Common myeloid progenitor, CD34-positive (primary cell): ENCODE results near the gene CCDC40.
A peak's percentile ranks its signal among the peaks of the same experiment; 100 is the strongest.

Source experiments
- CTCF ChIA-PET: fragments of 350-600 bp; sonication (Branson Sonifier 250); formaldehyde crosslinking; loops from one replicate; lab custom pipeline; 2021; ENCODE audit warnings: antibody characterized with exemption; lab: Charles Lee
- POLR2A ChIA-PET: fragments of 350-600 bp; sonication (Branson Sonifier 250); formaldehyde crosslinking; loops from one replicate; lab custom pipeline; 2021; ENCODE audit warnings: antibody characterized with exemption; lab: Charles Lee
- DNase-seq, 3 donors: peaks; one replicate each; pipeline versions ENCODE4 v3.0.0 to v3.0.0-alpha.2; 2013
- H3K27ac ChIP-seq, 2 experiments: 1 replicate in 1 of 2; 2 replicates in 1 of 2; pipeline ENCODE4 v1.7.0; 2013; ENCODE audit warnings: inconsistent platforms in 2 of 2, low read length in 2 of 2, mild to moderate bottlenecking in 2 of 2, low read depth in 1 of 2, moderate library complexity in 1 of 2; ENCODE audit not compliant: severe bottlenecking in 2 of 2, insufficient read depth in 1 of 2, poor library complexity in 1 of 2
- H3K27me3 ChIP-seq, 5 experiments: replicated peaks in 2 of 5; 1 replicate in 3 of 5; 2 replicates in 2 of 5; pipeline versions ENCODE4 v1.6.1 to v1.7.0; 2013; ENCODE audit warnings: low read length in 4 of 5, mild to moderate bottlenecking in 2 of 5, moderate library complexity in 2 of 5, inconsistent platforms in 1 of 5; ENCODE audit not compliant: insufficient read depth in 5 of 5, control insufficient read depth in 4 of 5
- H3K36me3 ChIP-seq, 4 experiments: 1 replicate in 2 of 4; 2 replicates in 2 of 4; pipeline versions ENCODE4 v1.6.1 to v1.7.0; 2013; ENCODE audit warnings: low read length in 3 of 4, control low read depth in 1 of 4, mild to moderate bottlenecking in 1 of 4; ENCODE audit not compliant: control insufficient read depth in 4 of 4, insufficient read depth in 4 of 4
- H3K4me1 ChIP-seq, 4 experiments: 1 replicate in 3 of 4; 2 replicates in 1 of 4; pipeline versions ENCODE4 v1.6.1 to v1.7.1; 2013; ENCODE audit warnings: low read length in 3 of 4, mild to moderate bottlenecking in 3 of 4, control low read depth in 1 of 4, inconsistent platforms in 1 of 4, moderate library complexity in 1 of 4; ENCODE audit not compliant: control insufficient read depth in 4 of 4, insufficient read depth in 4 of 4; ENCODE audit errors: control extremely low read depth in 1 of 4
- H3K4me3 ChIP-seq, 7 experiments: 1 replicate in 4 of 7; 2 replicates in 3 of 7; pipeline versions ENCODE4 v1.5.1 to v1.7.0; 2013; ENCODE audit warnings: mild to moderate bottlenecking in 7 of 7, low read length in 6 of 7, moderate library complexity in 6 of 7, inconsistent platforms in 2 of 7, low read depth in 2 of 7, control low read depth in 1 of 7; ENCODE audit not compliant: insufficient read depth in 4 of 7, control insufficient read depth in 1 of 7; ENCODE audit errors: extremely low read depth in 1 of 7
- H3K9me3 ChIP-seq, 5 experiments: 1 replicate in 4 of 5; 2 replicates in 1 of 5; pipeline versions ENCODE4 v1.6.1 to v1.7.1; 2013; ENCODE audit warnings: low read length in 4 of 5, mild to moderate bottlenecking in 2 of 5, inconsistent platforms in 1 of 5, low read depth in 1 of 5, moderate library complexity in 1 of 5; ENCODE audit not compliant: control insufficient read depth in 4 of 5, insufficient read depth in 2 of 5; ENCODE audit errors: control extremely low read depth in 1 of 5
- WGBS: methylation state at CpG from one replicate; pipeline ENCODE4 v1.1.5; 2013; ENCODE audit not compliant: insufficient coverage; 5-methylcytosine and 5-hydroxymethylcytosine counted together

CCDC40 gene

DNA sequence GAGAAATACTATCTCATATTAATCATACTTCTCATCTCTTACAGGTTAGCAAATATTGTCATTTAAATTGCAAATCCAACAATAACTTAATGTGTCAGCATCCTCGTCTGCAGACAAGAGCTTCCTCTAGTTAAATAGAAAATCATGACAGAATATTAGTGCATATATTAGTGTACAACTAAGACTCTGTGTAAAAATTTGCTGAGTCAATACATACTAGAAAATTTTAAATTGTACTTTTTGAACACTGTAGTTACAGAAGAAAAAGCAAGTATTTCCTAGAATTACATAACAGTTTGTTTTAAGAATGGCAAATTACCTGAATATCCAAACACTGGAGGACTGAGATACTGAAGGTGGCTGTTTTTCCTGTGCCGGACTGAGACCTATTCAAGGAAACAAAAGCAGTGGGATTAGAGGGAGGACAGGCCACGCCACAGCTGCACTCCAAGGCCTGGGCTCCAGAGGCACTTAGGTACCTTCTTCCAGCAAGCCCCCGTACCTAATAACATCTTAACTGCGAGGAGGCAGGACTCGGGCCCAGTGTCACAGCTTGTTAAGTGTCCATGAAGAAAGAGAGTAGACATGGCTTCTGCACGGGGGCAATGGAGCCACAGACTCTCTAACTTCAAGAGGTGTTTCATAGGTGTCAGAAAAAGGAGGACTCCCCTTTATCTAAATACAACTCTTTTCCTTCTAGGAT, 105.2 kb downstream of the CCDC40 start:
- H3K9me3 ChIP-seq, result no peaks in the 10 kb centered on the region
- no peak overlapping the region for H3K4me3 ChIP-seq
- H3K4me1 ChIP-seq, result peaks cover 9 to 20% (median 15%) of the 10 kb centered on the region in 4 experiments
- H3K36me3 ChIP-seq, result peaks cover 30 to 79% (median 55%) of the 10 kb centered on the region in 4 experiments
- CTCF ChIA-PET, result no interaction called here
- no peaks in the 10 kb centered on the region for H3K27me3 ChIP-seq
- DNase-seq, result no peak
- 100% methylated on average over 4 of the region's 7 CpGs for WGBS
- no peak overlapping the region for H3K27ac ChIP-seq
- POLR2A ChIA-PET, result no interaction called here

DNA sequence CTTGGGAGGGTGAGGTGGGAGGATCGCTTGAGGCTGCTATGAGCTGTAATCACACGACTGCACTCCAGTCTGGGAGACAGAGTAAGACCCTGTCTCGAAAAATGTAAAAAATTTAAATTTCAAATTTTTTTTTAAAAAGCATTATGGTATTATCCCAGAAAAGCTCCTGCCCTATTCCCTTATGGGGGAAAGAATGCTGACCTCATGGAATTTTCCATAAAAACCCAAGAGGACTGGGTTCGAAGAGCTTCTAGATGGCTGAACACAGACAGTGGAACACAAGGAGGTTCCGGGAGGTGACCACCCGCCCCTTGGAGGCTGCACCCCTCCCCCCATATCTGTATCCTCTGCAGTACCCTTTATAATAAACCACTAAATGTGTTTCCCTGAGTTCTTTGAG, 106.5 kb downstream of the CCDC40 start:
- H3K27ac ChIP-seq, result no peak overlapping the region
- ChIA-PET POLR2A (no interaction called here), CTCF (interaction anchor here (2.0 kb wide), 1 partner anchor 41 kb away, joined by 5 read pairs; the partner anchor contains the start of gene GAA)
- H3K9me3 ChIP-seq, result no peaks in the 10 kb centered on the region
- DNase-seq, result no peak
- 100% methylated on average over 2 of the region's 6 CpGs for WGBS
- no peaks in the 10 kb centered on the region for H3K27me3 ChIP-seq
- peaks cover 9 to 21% (median 17%) of the 10 kb centered on the region in 4 experiments for H3K4me1 ChIP-seq
- no peak overlapping the region for H3K4me3 ChIP-seq
- H3K36me3 ChIP-seq, result peaks cover 23 to 66% (median 43%) of the 10 kb centered on the region in 4 experiments

DNA sequence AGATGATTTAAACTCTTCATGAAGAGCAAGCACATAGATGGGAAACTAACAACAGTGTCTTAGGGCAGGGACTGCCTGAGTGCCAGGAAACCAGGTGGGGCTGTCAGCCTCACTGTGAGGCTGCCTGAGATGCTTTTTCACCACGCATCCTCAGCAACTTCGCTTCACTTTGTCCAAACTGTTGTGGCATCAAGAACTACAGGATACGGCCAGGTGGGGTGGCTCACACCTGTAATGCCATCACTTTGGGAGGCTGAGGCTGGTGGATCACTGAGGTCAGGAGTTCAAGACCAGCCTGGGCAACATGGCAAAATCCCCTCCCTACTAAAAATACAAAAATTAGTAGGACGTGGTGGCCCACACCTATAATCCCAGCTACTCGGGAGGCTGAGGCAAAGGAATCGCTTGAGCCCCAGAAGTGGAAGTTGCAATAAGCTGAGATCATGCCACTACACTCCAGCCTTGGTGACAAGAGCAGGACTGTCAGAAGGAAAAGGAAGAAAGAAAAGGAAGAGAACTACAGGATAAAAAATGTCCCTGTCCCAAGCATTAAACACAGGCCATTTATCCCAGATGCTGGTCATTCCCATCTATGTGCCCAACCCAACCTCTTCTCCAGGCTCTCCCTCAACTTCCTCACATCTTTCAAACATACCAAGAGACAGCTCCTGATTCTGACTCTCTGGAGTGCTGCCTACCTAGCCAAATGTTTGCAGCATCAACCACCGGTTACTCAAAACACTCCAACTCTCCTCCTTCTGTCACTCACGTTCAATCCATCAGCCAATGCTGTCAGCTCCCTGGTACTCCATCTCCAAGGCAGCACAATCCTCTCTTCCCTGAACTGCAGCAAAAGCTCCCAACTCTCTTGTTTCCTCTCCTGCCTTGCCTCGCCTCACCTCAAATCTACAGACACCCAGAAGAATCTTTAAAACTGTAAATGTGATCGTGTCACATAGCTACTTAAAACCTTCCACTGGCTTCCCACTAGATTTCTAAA, 108.9 kb downstream of the CCDC40 start:
- Histone ChIP-seq H3K36me3 (peaks cover 10 to 45% (median 23%) of the 10 kb centered on the region in 4 experiments), H3K9me3 (no peaks in the 10 kb centered on the region), H3K4me3 (peak overlapping the region in 6 of 7 experiments; percentile 81 to 96 (median 90)), H3K27me3 (no peaks in the 10 kb centered on the region), H3K4me1 (peaks cover 9 to 25% (median 20%) of the 10 kb centered on the region in 4 experiments), H3K27ac (peak overlapping the region in 1 of 2 experiments; percentile 93)
- CTCF ChIA-PET, result interaction anchor here (1.2 to 1.3 kb wide), 3 partner anchors 17 to 53 kb away, joined by 3 to 4 read pairs (median 4); no protein-coding TSS in a partner anchor
- POLR2A ChIA-PET, result interaction anchor here (0.6 to 1.1 kb wide), 2 partner anchors 17 to 44 kb away, joined by 3 to 4 read pairs; partner anchors contain the start of gene GAA
- WGBS, result 67% methylated on average over 9 of the region's 10 CpGs
- no peak for DNase-seq

DNA sequence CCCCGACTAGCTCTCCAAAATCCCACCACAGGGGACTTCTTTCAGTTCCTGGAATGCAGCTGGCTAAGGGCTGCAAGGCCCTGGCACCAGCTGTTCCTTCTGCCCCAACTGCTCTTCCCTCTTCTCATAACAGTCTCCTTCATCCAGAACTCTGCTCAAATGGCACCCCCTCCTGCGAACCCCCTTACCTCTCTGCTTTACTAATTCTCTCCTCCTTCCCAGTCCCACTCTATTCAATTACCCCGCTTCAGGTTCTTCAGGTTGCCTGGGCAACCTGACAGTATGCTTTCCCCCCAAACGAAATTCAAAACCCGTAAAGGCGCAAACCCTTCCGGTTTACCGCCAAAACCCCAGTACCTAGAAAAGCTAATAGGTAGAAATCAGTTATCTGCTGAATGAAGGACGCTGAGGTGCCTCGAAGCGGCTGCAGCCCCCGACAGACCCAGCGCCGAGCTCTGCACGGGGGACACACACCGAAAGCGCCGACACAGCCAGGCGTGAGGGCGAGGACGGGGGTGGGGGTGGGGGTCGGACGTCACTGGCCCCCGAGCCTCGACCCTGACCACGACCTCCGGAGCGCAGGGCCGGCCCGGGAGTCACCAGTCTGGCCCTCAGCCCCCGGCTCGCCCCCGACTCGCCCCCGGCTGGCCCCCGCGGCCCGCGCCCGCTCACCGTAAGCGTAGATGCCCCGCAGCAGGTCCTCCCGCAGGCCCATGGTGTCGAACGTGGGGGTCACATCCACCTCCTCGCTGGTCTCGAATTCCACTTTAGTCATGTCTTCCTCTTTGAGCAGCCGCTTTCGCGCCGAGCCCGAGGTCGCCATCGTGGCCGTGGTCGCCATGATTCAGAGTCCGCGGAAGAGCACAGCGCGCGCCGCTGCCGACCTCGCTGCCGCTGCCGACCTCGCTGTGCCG, 109.9 kb downstream of the CCDC40 start:
- WGBS, result 0% methylated on average over 58 of the region's 69 CpGs

DNA sequence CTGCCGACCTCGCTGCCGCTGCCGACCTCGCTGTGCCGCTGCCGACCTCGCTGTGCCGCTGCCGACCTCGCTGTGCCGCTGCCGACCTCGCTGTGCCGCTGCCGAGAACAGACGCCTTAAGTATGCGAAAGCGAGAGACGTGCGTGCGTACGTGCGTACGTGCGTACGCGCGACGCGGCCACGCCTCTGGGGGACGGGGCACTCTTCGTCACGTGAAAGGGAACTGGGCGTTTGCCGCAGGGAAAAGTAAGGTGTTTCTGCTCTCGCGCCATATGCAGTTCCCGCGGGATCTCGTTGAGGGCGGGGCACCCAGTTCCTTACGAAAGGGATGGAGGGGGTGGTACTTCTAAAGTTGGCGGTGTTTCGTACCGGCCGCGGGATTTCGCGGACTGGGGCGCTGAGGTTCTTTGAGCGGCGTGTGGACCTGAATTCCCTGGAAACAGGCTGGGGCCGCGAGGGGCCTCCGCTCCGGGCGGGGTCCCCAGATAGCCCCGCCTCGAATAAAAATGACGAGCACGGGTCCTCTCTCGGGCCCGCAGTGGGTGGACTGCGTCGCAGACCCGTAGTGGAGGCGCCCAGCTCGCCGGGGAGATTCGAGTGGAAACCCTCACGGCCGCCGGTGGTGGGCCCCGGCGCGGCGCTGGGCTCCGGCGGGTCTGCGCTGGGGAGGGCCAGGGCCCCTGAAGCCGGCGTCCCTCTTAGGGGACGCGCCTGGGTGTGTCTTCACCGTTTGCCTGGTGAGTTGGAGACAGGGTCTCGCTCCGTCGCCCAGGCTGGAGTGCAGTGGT, 110.8 kb downstream of the CCDC40 start, which contains the start of gene EIF4A3:
Gene EIF4A3, minus strand, starts transcription at position 94 of the 788 bp plus-strand sequence. CDS start 167 bp downstream, outside the sequence.
- CTCF ChIA-PET, result interaction anchor here (2.1 kb wide), 1 partner anchor 48 kb away, joined by 4 read pairs; no protein-coding TSS in a partner anchor
- WGBS, result 0% methylated on average over 90 of the region's 90 CpGs
- H3K36me3 ChIP-seq, result peaks cover 3 to 31% (median 12%) of the 10 kb centered on the region in 4 experiments
- H3K4me1 ChIP-seq, result peaks cover 9 to 25% (median 20%) of the 10 kb centered on the region in 4 experiments
- POLR2A ChIA-PET, result no interaction called here
- peak; percentile 99 for DNase-seq
- peak within 1 kb of the TSS; percentile 81 to 96 (median 90) for H3K4me3 ChIP-seq
- peaks cover 0 to 3% (median 0%) of the 10 kb centered on the region in 5 experiments for H3K9me3 ChIP-seq
- H3K27me3 ChIP-seq, result no peaks in the 10 kb centered on the region
- peak within 1 kb of the TSS; percentile 70 to 93 for H3K27ac ChIP-seq

More for the DNA sequence above, 109.9 kb downstream of the CCDC40 start:
- Histone ChIP-seq H3K36me3 (peaks cover 8 to 40% (median 19%) of the 10 kb centered on the region in 4 experiments), H3K27me3 (no peaks in the 10 kb centered on the region), H3K27ac (peak overlapping the region; percentile 70 to 93), H3K9me3 (no peaks in the 10 kb centered on the region), H3K4me1 (peaks cover 9 to 25% (median 20%) of the 10 kb centered on the region in 4 experiments), H3K4me3 (peak overlapping the region; percentile 81 to 96 (median 90))
- peak in 2 of 3 donors; percentile 33 to 49 for DNase-seq
- ChIA-PET CTCF (interaction anchor here (1.2 to 1.3 kb wide), 3 partner anchors 18 to 54 kb away, joined by 3 to 4 read pairs (median 4); no protein-coding TSS in a partner anchor), POLR2A (interaction anchor here (0.6 to 1.1 kb wide), 3 partner anchors 16 to 45 kb away, joined by 3 to 5 read pairs (median 4); partner anchors contain the start of gene GAA)
